ENCODE results near the gene LYRM1.

LYRM1 gene

DNA sequence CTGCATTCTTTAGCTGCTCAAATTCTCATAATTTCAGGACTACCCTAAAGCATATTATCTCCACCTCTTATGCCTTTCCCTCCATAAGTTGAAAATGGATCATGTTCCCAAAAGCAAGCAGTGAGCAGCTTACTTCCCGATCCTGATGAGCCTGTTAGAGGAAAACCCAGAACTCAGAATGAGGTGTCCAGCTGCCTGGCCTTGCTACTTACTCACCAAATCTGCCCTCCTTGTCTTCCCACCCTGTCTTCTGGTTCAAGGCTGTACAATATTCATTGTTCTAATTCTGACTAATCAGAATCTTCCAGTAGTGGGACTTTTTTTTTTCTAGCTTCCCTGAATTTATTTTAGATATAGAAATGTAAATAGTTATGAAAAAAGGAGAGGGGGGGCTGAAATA, 10.8 kb downstream of the LYRM1 start:
- Histone ChIP-seq H3K27me3 (ENCODE audit: insufficient read depth, low read depth, severe bottlenecking) (no peaks in the 10 kb centered on the region), H3K4me3 (ENCODE audit: low read depth, low read length) (no peak overlapping the region), H3K27ac (no peak overlapping the region), H3K36me3 (peaks cover 9% of the 10 kb centered on the region), H3K9me3 (ENCODE audit: severe bottlenecking) (no peaks in the 10 kb centered on the region)
- no peak for DNase-seq
- TF ChIP-seq, protein P1, sequence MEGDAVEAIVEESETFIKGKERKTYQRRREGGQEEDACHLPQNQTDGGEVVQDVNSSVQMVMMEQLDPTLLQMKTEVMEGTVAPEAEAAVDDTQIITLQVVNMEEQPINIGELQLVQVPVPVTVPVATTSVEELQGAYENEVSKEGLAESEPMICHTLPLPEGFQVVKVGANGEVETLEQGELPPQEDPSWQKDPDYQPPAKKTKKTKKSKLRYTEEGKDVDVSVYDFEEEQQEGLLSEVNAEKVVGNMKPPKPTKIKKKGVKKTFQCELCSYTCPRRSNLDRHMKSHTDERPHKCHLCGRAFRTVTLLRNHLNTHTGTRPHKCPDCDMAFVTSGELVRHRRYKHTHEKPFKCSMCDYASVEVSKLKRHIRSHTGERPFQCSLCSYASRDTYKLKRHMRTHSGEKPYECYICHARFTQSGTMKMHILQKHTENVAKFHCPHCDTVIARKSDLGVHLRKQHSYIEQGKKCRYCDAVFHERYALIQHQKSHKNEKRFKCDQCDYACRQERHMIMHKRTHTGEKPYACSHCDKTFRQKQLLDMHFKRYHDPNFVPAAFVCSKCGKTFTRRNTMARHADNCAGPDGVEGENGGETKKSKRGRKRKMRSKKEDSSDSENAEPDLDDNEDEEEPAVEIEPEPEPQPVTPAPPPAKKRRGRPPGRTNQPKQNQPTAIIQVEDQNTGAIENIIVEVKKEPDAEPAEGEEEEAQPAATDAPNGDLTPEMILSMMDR (IDR thresholded peaks at IDR 0.05; ENCODE audit: low read depth, low read length) = no peak

DNA sequence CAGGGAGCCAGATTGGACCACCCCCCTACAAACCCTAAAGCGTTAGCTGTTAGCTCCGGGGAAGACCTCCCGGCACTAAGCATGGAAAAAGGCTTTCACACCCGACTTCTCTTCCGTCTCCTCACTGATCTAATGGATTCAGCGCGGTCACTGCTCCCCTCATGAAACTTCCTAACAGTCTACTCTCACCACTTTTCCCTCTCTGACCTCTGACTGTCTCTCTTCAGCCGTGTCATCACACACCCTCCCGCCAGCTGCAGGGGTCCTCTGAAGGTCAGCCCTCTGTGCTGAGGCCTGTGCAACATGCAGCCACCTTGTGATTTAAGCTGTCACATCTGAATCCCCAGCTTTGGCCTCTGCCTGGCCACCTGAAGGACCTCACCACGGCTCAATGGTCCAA, 15.7 kb downstream of the LYRM1 start:
- no peak for DNase-seq
- TF ChIP-seq, protein P1 (IDR thresholded peaks at IDR 0.05; ENCODE audit: low read depth, low read length) = no peak
- Histone ChIP-seq H3K27ac (no peak overlapping the region), H3K36me3 (peaks cover 23% of the 10 kb centered on the region), H3K4me3 (ENCODE audit: low read depth, low read length) (no peak overlapping the region), H3K27me3 (ENCODE audit: insufficient read depth, low read depth, severe bottlenecking) (no peaks in the 10 kb centered on the region), H3K9me3 (ENCODE audit: severe bottlenecking) (no peaks in the 10 kb centered on the region)

DNA sequence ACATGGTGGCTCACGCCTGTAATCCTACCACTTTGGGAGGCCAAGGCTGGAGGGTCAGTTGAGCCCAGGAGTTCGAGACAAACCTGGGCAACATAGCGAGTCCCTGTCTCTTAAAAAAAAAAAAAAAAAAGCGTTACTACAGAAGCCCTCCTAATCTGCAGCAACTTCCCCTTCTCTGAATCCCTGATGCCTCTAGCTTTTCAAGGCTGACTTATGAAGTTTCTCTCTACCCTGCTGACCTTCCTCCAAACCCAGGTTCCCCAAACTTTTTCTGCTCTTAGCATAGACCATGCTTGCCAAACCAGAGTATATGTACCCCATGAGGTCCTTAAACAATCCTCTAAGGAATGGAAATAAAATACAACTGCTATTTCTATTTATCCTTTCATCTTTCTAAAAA, 16.4 kb downstream of the LYRM1 start:
- no peak overlapping the region for H3K27ac ChIP-seq
- no peaks in the 10 kb centered on the region for H3K9me3 ChIP-seq (ENCODE audit: severe bottlenecking)
- H3K27me3 ChIP-seq (ENCODE audit: insufficient read depth, low read depth, severe bottlenecking) = no peaks in the 10 kb centered on the region
- DNase-seq = no peak
- no peak overlapping the region for H3K4me3 ChIP-seq (ENCODE audit: low read depth, low read length)
- peaks cover 24% of the 10 kb centered on the region for H3K36me3 ChIP-seq
- TF ChIP-seq, protein P1 (IDR thresholded peaks at IDR 0.05; ENCODE audit: low read depth, low read length) = no peak

DNA sequence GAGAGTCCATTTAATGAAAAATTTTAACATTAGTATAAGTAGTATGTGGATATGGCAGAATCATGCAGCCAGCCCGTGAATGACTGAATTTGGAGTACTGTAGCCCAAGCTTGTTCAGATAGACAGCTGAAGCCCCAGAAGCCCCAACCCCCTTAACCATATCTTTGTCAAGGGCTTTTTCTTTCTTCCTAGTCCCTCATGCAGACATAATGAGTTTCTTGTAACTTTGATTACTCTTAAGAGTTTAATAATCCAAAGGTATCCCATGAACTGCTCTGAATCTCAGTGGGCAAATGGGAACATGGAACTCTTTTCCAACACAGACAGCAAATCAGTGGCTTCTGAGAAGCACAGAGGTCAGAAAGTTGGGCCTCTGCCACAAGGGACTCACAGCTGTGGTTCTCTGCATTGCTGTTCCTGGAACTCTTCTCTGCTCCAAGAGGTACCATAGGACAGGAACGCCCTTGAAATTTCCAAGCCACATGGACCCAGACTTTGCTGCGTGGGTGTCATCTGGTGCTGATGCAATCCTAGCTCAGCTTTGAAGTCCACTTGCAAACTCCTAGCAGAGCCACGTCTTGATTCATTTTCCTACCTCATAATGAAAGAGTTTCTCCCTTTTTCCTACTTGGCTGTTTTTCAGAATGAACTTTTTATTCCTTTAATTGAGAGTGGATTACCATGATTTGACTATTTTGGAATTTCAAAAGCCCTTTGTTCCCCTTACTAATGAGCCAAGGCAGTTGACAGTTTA, 18.1 kb downstream of the LYRM1 start:
- H3K9me3 ChIP-seq (ENCODE audit: severe bottlenecking) = no peaks in the 10 kb centered on the region
- peaks cover 31% of the 10 kb centered on the region for H3K36me3 ChIP-seq
- H3K4me3 ChIP-seq (ENCODE audit: low read depth, low read length) = no peak overlapping the region
- H3K27me3 ChIP-seq (ENCODE audit: insufficient read depth, low read depth, severe bottlenecking) = no peaks in the 10 kb centered on the region
- H3K27ac ChIP-seq = no peak overlapping the region
- DNase-seq = no peak
- TF ChIP-seq, protein P1 (IDR thresholded peaks at IDR 0.05; ENCODE audit: low read depth, low read length) = no peak

DNA sequence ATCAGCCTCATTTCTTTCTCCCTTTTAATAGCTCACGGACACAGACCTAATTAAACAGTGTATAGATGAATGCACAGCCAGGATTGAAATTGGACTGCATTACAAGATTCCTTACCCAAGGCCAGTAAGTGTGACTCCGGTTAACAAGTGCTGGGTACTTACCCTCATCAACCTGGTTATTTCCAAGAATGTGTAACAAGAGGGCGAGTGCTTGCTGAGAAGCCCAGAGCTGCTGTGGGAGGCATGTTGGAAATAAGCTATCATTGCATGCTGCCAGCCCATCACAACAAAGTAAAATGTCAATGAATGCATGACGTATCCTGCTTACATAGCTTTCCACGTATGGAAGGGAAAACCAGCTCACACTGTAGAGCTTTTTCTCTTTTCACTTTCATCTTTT, 19.5 kb downstream of the LYRM1 start:
- Histone ChIP-seq H3K27me3 (ENCODE audit: insufficient read depth, low read depth, severe bottlenecking) (no peaks in the 10 kb centered on the region), H3K9me3 (ENCODE audit: severe bottlenecking) (no peaks in the 10 kb centered on the region), H3K4me3 (ENCODE audit: low read depth, low read length) (no peak overlapping the region), H3K27ac (no peak overlapping the region), H3K36me3 (peaks cover 36% of the 10 kb centered on the region)
- no peak for DNase-seq
- TF ChIP-seq, protein P1 (IDR thresholded peaks at IDR 0.05; ENCODE audit: low read depth, low read length) = no peak

DNA sequence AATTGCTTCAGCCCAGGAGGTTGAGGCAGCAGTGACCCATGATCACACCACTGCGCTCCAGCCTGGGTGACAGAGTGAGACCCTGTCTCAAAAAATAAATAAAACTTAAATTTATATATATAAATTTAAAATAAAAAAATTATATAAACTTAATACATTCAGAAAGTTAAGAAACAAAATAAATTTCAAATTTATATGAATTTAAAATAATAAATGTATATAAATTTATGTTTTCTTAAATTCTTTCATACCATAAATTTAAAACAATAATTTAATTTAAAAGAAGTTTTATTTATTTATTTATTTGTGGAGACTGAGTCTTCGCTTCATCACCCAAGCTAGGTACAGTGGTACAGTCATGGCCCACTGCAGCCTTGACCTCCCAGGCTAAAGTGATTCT, 20.2 kb downstream of the LYRM1 start:
- DNase-seq = no peak
- peaks cover 35% of the 10 kb centered on the region for H3K36me3 ChIP-seq
- TF ChIP-seq, protein P1 (IDR thresholded peaks at IDR 0.05; ENCODE audit: low read depth, low read length) = no peak
- no peaks in the 10 kb centered on the region for H3K9me3 ChIP-seq (ENCODE audit: severe bottlenecking)
- no peaks in the 10 kb centered on the region for H3K27me3 ChIP-seq (ENCODE audit: insufficient read depth, low read depth, severe bottlenecking)
- H3K27ac ChIP-seq = no peak overlapping the region
- H3K4me3 ChIP-seq (ENCODE audit: low read depth, low read length) = no peak overlapping the region
